Astrocyte (in vitro differentiated cells and primary cell): ENCODE measurements around the gene CRACDL. TPM values are rescaled to one million over a fixed set of nuclear protein-coding genes. Genes with fewer than 3 reads are reported as not detected.

Experiments used
- DNase-seq: peaks from one replicate; pipeline ENCODE4 v3.0.0-alpha.2; 2010; ENCODE audit warnings: low read depth
- FAIRE-seq: peaks from 2 replicates; lab custom pipeline; 2011; peaks lifted over from hg19 to GRCh38; lab: Jason Lieb, UNC
- H2AFZ ChIP-seq: 2 replicates; pipeline ENCODE4 v1.6.0; 2012; ENCODE audit warnings: low read depth, low read length, inconsistent platforms
- H3K27ac ChIP-seq: 2 replicates; pipeline ENCODE4 v1.5.1; 2011; ENCODE audit warnings: low read depth, low read length, inconsistent platforms
- H3K27me3 ChIP-seq: 2 replicates; pipeline ENCODE4 v1.6.0; 2011; ENCODE audit warnings: low read length, inconsistent platforms; ENCODE audit not compliant: insufficient read depth
- H3K36me3 ChIP-seq: 2 replicates; pipeline ENCODE4 v1.5.1; 2011; ENCODE audit warnings: low read length, inconsistent platforms; ENCODE audit not compliant: insufficient read depth
- H3K4me1 ChIP-seq: 2 replicates; pipeline ENCODE4 v1.5.1; 2011; ENCODE audit warnings: low read length, inconsistent platforms; ENCODE audit not compliant: insufficient read depth
- H3K4me2 ChIP-seq: 2 replicates; pipeline ENCODE4 v1.6.0; 2012; ENCODE audit warnings: low read length, inconsistent platforms
- H3K4me3 ChIP-seq: 2 replicates; pipeline ENCODE4 v1.5.1; 2011; ENCODE audit warnings: low read depth, mild to moderate bottlenecking, low read length, inconsistent platforms; ENCODE audit not compliant: insufficient read depth
- H3K79me2 ChIP-seq: 2 replicates; pipeline ENCODE4 v1.6.0; 2012; ENCODE audit warnings: mild to moderate bottlenecking, low read length, inconsistent platforms; ENCODE audit not compliant: insufficient read depth
- H3K9ac ChIP-seq: 2 replicates; pipeline ENCODE4 v1.6.0; 2012; ENCODE audit warnings: mild to moderate bottlenecking, low read length, inconsistent platforms
- H3K9me3 ChIP-seq: 2 replicates; pipeline ENCODE4 v1.5.1; 2012; ENCODE audit warnings: low read depth, mild to moderate bottlenecking, low read length, inconsistent platforms; ENCODE audit not compliant: insufficient read depth
- H4K20me1 ChIP-seq: 2 replicates; pipeline ENCODE4 v1.6.0; 2012; ENCODE audit warnings: low read length, inconsistent platforms; ENCODE audit not compliant: insufficient read depth
- H3K27ac Mint-ChIP-seq: one replicate; pipeline ENCODE4 v1.8.0; 2021; ENCODE audit warnings: mild to moderate bottlenecking, mixed read lengths; ENCODE audit not compliant: unreplicated experiment
- H3K27me3 Mint-ChIP-seq: one replicate; pipeline ENCODE4 v1.8.0; 2021; ENCODE audit warnings: low read depth, mixed read lengths; ENCODE audit not compliant: unreplicated experiment
- H3K36me3 Mint-ChIP-seq: one replicate; pipeline ENCODE4 v1.8.0; 2021; ENCODE audit warnings: low read depth, mixed read lengths; ENCODE audit not compliant: unreplicated experiment
- H3K4me1 Mint-ChIP-seq: one replicate; pipeline ENCODE4 v1.8.0; 2021; ENCODE audit warnings: low read depth, mixed read lengths; ENCODE audit not compliant: unreplicated experiment
- H3K4me3 Mint-ChIP-seq: one replicate; pipeline ENCODE4 v1.8.0; 2021; ENCODE audit warnings: mild to moderate bottlenecking, moderate library complexity, mixed read lengths; ENCODE audit not compliant: unreplicated experiment
- H3K9me3 Mint-ChIP-seq: one replicate; pipeline ENCODE4 v1.8.0; 2021; ENCODE audit warnings: mild to moderate bottlenecking, mixed read lengths; ENCODE audit not compliant: unreplicated experiment
- CTCF ChIP-seq: IDR thresholded peaks from 2 replicates; pipeline ENCODE4 v1.5.1; 2011; ENCODE audit warnings: low read depth, mild to moderate bottlenecking, inconsistent platforms, low read length, moderate library complexity; ENCODE audit not compliant: insufficient read depth
- EZH2 ChIP-seq: IDR thresholded peaks from 2 replicates; pipeline ENCODE4 v1.6.1; 2012; ENCODE audit warnings: mild to moderate bottlenecking, low read length, inconsistent platforms; ENCODE audit not compliant: insufficient read depth
- total RNA-seq: library from RNA; stranded (reverse); gene quantifications from 2 replicates; pipeline ENCODE4 v1.2.1, GENCODE V29; 2021

The CRACDL gene
- total RNA-seq, 1 donor from 2014 or later: 1.8 TPM

GRCh38 chr2:98898423-98898841 lies 37.6 kb downstream of the CRACDL start:
- H3K27me3 ChIP-seq: no peaks in the 10 kb centered on the region
- Mint-ChIP-seq H3K4me1 (peaks cover 13% of the 10 kb centered on the region), H3K27ac (no peak overlapping the region), H3K9me3 (peaks cover 2% of the 10 kb centered on the region), H3K27me3 (peaks cover 26% of the 10 kb centered on the region), H3K36me3 (peaks cover 1% of the 10 kb centered on the region), H3K4me3 (no peak overlapping the region)
- TF ChIP-seq CTCF (no peak), EZH2 (no peak)
- H3K9ac ChIP-seq: no peak overlapping the region
- DNase-seq: no peak
- H3K79me2 ChIP-seq: no peaks in the 10 kb centered on the region
- no peak overlapping the region for H3K4me2 ChIP-seq
- no peak overlapping the region for H2AFZ ChIP-seq
- no peaks in the 10 kb centered on the region for H3K4me1 ChIP-seq
- H4K20me1 ChIP-seq: no peaks in the 10 kb centered on the region
- no peak overlapping the region for H3K4me3 ChIP-seq
- no peaks in the 10 kb centered on the region for H3K36me3 ChIP-seq
- FAIRE-seq: no peak
- no peak overlapping the region for H3K27ac ChIP-seq
- H3K9me3 ChIP-seq: no peaks in the 10 kb centered on the region

GRCh38 chr2:98897746-98898145 lies 38.3 kb downstream of the CRACDL start:
- Histone ChIP-seq H3K9me3 (no peaks in the 10 kb centered on the region), H4K20me1 (no peaks in the 10 kb centered on the region), H3K27ac (no peak overlapping the region), H3K79me2 (no peaks in the 10 kb centered on the region), H3K4me2 (no peak overlapping the region), H3K4me3 (no peak overlapping the region), H3K9ac (no peak overlapping the region), H3K4me1 (no peaks in the 10 kb centered on the region), H3K27me3 (no peaks in the 10 kb centered on the region), H3K36me3 (no peaks in the 10 kb centered on the region), H2AFZ (no peak overlapping the region)
- peaks cover 22% of the 10 kb centered on the region for H3K27me3 Mint-ChIP-seq
- no peak for FAIRE-seq
- peaks cover 4% of the 10 kb centered on the region for H3K36me3 Mint-ChIP-seq
- peaks cover 13% of the 10 kb centered on the region for H3K4me1 Mint-ChIP-seq
- DNase-seq: no peak
- no peak overlapping the region for H3K4me3 Mint-ChIP-seq
- TF ChIP-seq CTCF: no peak
- TF ChIP-seq EZH2: no peak
- peaks cover 2% of the 10 kb centered on the region for H3K9me3 Mint-ChIP-seq
- no peak overlapping the region for H3K27ac Mint-ChIP-seq

GRCh38 chr2:98896944-98897343 lies 39.1 kb downstream of the CRACDL start:
- no peak for DNase-seq
- Mint-ChIP-seq H3K9me3 (peaks cover 2% of the 10 kb centered on the region), H3K27me3 (peaks cover 20% of the 10 kb centered on the region), H3K4me1 (peaks cover 13% of the 10 kb centered on the region), H3K4me3 (no peak overlapping the region), H3K27ac (no peak overlapping the region), H3K36me3 (peaks cover 4% of the 10 kb centered on the region)
- Histone ChIP-seq H3K27ac (no peak overlapping the region), H3K27me3 (no peaks in the 10 kb centered on the region), H3K36me3 (no peaks in the 10 kb centered on the region), H3K4me1 (no peaks in the 10 kb centered on the region), H4K20me1 (no peaks in the 10 kb centered on the region), H2AFZ (no peak overlapping the region), H3K9ac (no peak overlapping the region), H3K4me2 (no peak overlapping the region), H3K79me2 (no peaks in the 10 kb centered on the region), H3K9me3 (no peaks in the 10 kb centered on the region), H3K4me3 (no peak overlapping the region)
- no peak for FAIRE-seq
- TF ChIP-seq EZH2 (no peak), CTCF (no peak)
